ENCODE measurements around the gene FHIT.

FHIT gene

GRCh38 chr3:61251174-61251972, at the start of gene FHIT:
Gene FHIT, minus strand, starts transcription at chr3:61251452.
- in situ Hi-C loops (cut with MboI; ENCODE audit: low sequenced_read_pairs): no loop called here

- in situ Hi-C loops (cut with MboI; ENCODE audit: low sequenced_read_pairs): no loop called here
Measured at GRCh38 chr3:61300786-61301185, 49.5 kb upstream of the FHIT start.

DNA sequence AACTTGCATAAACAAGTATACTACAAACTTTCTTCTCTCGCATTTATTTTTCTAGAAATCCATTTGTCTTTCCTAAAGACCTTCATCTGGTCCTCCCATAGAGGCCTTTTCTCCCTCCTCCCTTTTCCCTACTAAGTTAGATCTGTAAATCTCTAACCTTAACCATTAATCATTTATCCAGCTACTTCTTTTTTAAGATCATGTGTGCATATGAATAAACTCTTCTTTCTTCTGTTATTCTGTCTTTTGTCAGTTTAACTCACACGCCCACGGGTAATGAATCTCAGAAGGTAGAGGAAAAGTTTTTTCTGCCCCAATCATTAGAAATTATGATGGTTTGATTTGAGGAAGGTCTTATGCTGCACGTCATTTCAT, 48.7 kb upstream of the FHIT start:
- in situ Hi-C loops (cut with MboI; ENCODE audit: low sequenced_read_pairs): no loop called here

GRCh38 chr3:61299343-61300005, 48.2 kb upstream of the FHIT start:
- in situ Hi-C loops (cut with MboI; ENCODE audit: low sequenced_read_pairs): no loop called here

DNA sequence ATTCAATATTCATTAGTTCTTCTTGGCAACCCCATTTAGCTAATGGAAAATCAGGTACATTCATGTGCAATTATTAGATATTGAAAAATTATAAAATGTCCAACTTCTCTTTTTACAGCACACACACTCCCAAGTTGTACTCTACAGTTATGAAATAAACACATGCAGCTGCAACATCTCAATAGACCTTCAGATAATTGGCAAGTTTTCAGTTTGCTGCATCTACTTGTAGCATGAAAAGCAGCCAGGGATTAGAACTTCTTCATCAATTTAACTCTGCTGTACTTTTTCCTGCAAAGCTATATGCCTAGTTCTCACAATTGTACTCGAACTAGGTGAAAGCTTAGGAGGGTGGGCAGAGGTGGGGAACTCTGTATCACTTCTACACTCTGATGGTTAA, 46.6 kb upstream of the FHIT start:
- in situ Hi-C loops (cut with MboI; ENCODE audit: low sequenced_read_pairs): no loop called here

GRCh38 chr3:61288446-61288845, 37.2 kb upstream of the FHIT start:
- in situ Hi-C loops (cut with MboI; ENCODE audit: low sequenced_read_pairs): no loop called here

GRCh38 chr3:61283876-61284275, 32.6 kb upstream of the FHIT start:
- in situ Hi-C loops (cut with MboI; ENCODE audit: low sequenced_read_pairs): no loop called here

- in situ Hi-C loops (cut with MboI; ENCODE audit: low sequenced_read_pairs): no loop called here
Measured at GRCh38 chr3:61278713-61279112, 27.5 kb upstream of the FHIT start.

DNA sequence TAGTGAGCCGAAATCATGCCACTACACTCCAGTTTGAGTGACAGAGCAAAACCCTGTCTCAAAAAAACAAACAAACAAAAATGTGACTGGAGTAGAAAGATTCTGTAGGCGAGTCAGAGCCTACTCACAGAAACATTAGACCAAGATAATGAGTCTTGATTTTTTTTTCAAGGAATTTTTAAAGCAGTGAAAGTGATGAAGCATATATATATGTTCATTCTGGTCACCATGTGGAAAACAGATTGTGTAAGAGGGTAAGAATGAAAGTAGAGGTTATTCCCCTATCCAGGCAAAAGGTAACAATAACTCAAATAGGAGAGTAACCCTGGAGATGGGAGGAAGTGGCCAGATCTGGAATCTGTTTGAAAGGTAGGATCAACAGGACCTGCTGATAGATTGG, 26.2 kb upstream of the FHIT start:
- in situ Hi-C loops (cut with MboI; ENCODE audit: low sequenced_read_pairs): no loop called here

DNA sequence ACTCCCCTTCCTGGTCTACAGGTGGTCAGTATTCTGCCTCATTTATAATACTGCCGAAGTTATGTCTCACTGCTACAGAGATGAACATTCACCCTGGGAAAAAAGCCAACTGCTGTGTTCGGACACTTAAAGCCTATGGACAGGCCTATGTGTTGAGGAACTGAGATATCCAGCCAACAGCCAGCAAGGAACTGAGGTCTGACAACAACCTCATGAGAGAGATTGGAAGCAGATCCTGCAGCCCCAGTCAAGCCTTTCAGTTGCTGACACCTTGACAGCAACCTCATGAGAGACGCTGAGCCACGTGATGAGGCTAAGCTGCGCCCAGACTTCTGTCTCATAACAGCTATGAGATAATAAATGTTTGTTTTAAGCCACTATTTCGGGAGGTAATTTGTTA, 18.2 kb upstream of the FHIT start:
- in situ Hi-C loops (cut with MboI; ENCODE audit: low sequenced_read_pairs): no loop called here

- in situ Hi-C loops (cut with MboI; ENCODE audit: low sequenced_read_pairs): no loop called here
Measured at GRCh38 chr3:61268644-61269043, 17.4 kb upstream of the FHIT start.

GRCh38 chr3:61264281-61264680, 13.0 kb upstream of the FHIT start:
- in situ Hi-C loops (cut with MboI; ENCODE audit: low sequenced_read_pairs): no loop called here

DNA sequence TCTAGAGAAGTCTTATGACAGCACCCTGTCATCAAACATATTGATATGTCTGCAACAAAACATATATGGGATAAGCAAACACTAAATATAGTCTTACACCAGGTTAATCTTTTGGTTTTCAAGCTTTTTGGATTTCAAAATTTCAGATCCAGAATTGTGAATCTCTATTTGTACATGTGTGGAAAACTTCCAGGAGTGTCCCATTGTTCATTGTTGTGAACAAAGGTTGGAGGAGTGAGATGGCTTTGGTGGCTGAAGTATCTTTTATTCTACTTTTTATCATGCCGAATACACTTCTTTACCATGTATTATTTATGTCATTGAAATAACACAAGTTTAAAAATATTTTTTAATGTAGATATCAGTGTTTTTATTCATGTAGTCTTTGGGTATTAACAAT, 5.9 kb upstream of the FHIT start:
- in situ Hi-C loops (cut with MboI; ENCODE audit: low sequenced_read_pairs): no loop called here

DNA sequence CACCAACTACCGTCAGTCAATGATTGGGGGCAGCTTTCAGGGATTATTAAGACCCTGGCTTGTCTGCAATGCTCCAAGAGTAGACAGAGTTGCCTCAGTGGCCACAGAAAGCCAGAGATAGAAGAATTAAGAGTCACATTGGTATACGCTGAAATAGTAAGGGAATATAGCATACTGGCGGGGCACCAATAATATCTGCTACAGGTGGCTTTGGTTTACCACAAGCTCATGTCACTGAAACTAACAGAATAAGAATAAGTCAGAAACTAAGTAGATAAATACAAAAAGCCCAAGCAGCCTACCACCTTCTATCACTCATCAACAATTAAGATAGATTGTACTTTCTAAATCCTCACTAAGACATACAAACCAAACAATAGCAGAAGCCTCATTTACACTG, 2.5 kb upstream of the FHIT start:
- in situ Hi-C loops (cut with MboI; ENCODE audit: low sequenced_read_pairs): no loop called here

DNA sequence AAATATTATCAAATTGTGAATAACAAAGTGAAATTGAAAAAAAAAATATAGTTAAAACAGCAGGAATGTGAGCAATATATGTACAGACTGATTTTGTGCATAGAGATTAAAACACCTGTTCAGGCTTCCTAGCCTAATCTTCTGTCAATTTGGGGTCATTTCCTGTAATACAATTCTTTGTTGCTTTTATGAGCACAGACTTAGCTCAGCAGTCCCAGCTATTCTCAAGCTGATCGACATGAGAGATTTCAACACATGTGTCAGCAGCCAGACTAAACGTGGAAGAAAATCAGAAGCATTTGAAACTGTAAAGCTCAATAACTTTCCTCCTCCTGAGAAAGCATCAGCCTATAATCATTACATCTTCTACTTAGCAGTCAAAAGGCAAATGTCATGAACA, 1.6 kb upstream of the FHIT start:
- in situ Hi-C loops (cut with MboI; ENCODE audit: low sequenced_read_pairs): no loop called here

DNA sequence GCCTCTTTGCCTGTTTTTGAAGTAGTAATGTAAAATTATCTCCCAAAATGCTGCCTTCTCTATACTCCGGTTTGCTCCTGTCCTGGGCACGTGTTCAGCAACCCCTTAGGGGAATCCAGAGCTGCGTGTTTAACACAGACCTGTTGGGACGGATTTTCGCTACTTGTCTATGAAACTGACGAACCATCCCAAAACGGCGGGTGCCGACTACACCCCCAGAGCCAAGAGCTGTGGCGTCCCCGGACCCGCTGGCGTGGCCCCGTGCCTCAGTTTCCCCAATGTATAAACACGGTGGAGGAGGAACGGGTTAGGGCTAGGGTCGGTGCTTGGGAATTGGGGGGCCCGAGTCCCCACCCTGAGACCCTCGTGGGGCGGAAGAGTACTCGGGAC, 473 bp downstream of the FHIT start:
- in situ Hi-C loops (cut with MboI; ENCODE audit: low sequenced_read_pairs): no loop called here

- in situ Hi-C loops (cut with MboI; ENCODE audit: low sequenced_read_pairs): no loop called here
Measured at GRCh38 chr3:61248496-61248895, 2.8 kb downstream of the FHIT start.

GRCh38 chr3:61247191-61247590, 4.1 kb downstream of the FHIT start:
- in situ Hi-C loops (cut with MboI; ENCODE audit: low sequenced_read_pairs): no loop called here

GRCh38 chr3:61239871-61240270, 11.4 kb downstream of the FHIT start:
- in situ Hi-C loops (cut with MboI; ENCODE audit: low sequenced_read_pairs): no loop called here

DNA sequence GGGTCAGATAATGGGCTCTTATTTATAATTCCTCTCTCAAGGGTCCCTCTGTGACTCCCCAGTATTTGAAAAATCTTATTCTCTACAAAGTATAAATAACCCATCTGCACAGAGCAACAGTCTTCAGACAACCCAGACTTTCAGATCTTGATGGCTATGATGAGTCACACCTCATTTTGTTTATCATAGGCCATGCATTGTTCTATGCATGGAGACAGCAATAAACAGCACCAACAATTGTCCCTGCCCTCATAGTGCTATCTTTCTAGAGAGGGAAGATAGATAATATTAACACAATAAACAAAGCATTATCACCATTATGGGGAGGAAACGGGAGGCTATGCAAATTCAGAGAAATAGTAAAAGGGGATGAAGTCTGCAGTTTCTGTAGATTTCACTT, 13.4 kb downstream of the FHIT start:
- in situ Hi-C loops (cut with MboI; ENCODE audit: low sequenced_read_pairs): no loop called here

GRCh38 chr3:61236556-61236955, 14.7 kb downstream of the FHIT start:
- in situ Hi-C loops (cut with MboI; ENCODE audit: low sequenced_read_pairs): no loop called here

GRCh38 chr3:61233746-61234145, 17.5 kb downstream of the FHIT start:
- in situ Hi-C loops (cut with MboI; ENCODE audit: low sequenced_read_pairs): no loop called here

DNA sequence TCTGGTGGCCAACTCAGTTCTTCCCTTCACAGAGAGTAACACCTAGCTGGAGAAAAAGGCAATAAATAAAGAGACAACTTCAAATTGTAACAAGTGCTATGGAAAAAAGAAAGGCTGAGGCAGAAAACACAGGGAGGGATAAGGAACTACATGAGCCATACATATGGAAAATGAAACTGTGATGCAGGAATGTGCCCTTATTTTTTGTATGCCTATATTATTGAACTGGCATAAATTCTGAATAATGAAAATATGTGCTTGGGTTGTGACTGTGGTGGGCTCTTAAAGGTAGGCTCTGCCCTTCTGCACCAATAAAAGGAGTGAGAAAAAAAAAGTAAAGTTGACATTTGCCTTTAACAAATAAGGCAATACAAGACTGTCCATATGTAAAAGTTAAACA, 19.6 kb downstream of the FHIT start:
- in situ Hi-C loops (cut with MboI; ENCODE audit: low sequenced_read_pairs): no loop called here

Measured in HL-60/S4 treated with phorbol 12-myristate 13-acetate at 8.2 ng/mL for 4 days and 3 days (cell line).